ENCODE measurements around the gene HEATR1. TPM values are rescaled to one million over a fixed set of nuclear protein-coding genes. Genes with fewer than 3 reads are reported as not detected.
"Not testable (repeated sequence)": the region's sequence is repeated elsewhere in the genome, so short reads cannot be mapped to it uniquely, and the experiment has no call there.

HEATR1 gene
- polyA plus RNA-seq, 1 donor = 35.6 TPM

- DNase-seq = no peak
These were observed 89.4 kb downstream of the HEATR1 start for GRCh38 chr1:236514703-236515442.

GRCh38 chr1:236511735-236512418 is 92.4 kb downstream of the HEATR1 start:
- DNase-seq = no peak

GRCh38 chr1:236509647-236510401 is 94.5 kb downstream of the HEATR1 start:
- no peak for DNase-seq

GRCh38 chr1:236509203-236509602 is 95.1 kb downstream of the HEATR1 start:
- DNase-seq = no peak

GRCh38 chr1:236508593-236509027 is 95.7 kb downstream of the HEATR1 start:
- DNase-seq = no peak

- DNase-seq = no peak
These were observed 97.2 kb downstream of the HEATR1 start for GRCh38 chr1:236507022-236507700.

- not testable (repeated sequence) for DNase-seq
These were observed 100.0 kb downstream of the HEATR1 start for GRCh38 chr1:236504338-236504737.

- no peak for DNase-seq
These were observed 101.2 kb downstream of the HEATR1 start for GRCh38 chr1:236502972-236503639.

GRCh38 chr1:236502579-236502971 is 101.7 kb downstream of the HEATR1 start:
- no peak for DNase-seq

GRCh38 chr1:236501093-236501492 is 103.2 kb downstream of the HEATR1 start:
- DNase-seq = no peak

Other genes with a start within 250 kb of the HEATR1 start
- 8.2 TPM for gene EDARADD, start 210.2 kb downstream of the HEATR1 start, polyA plus RNA-seq (ENCODE audit: insufficient read length)
- 113 TPM for gene LGALS8, start 80.5 kb downstream of the HEATR1 start, polyA plus RNA-seq (ENCODE audit: insufficient read length)
- 0.37 TPM for gene ACTN2, start 82.0 kb upstream of the HEATR1 start, polyA plus RNA-seq (ENCODE audit: insufficient read length)
- 47.2 TPM for gene MTR, start 190.8 kb upstream of the HEATR1 start, polyA plus RNA-seq (ENCODE audit: insufficient read length)